NCI-H2171 (cell line): ENCODE results near the gene RANBP3.
"Not testable (repeated sequence)": the region's sequence is repeated elsewhere in the genome, so short reads cannot be mapped to it uniquely, and the experiment has no call there.

Source experiments
- DNase-seq: peaks from one replicate; lab custom pipeline; 2025; lab: John Stamatoyannopoulos, UW

RANBP3 gene

GRCh38 chr19:5977785-5978605 is at the start of gene RANBP3:
Gene RANBP3 (minus strand): TSS chr19:5978140. CDS start chr19:5978082, 58 bp downstream.
- DNase-seq, result peak; percentile 99

- DNase-seq, result no peak
These were observed 48.7 kb upstream of the RANBP3 start for GRCh38 chr19:6026390-6027227.

GRCh38 chr19:6024756-6025155 is 46.8 kb upstream of the RANBP3 start:
- not testable (repeated sequence) for DNase-seq

- DNase-seq, result no peak
These were observed 46.0 kb upstream of the RANBP3 start for GRCh38 chr19:6023936-6024335.

GRCh38 chr19:6023085-6023682 is 45.2 kb upstream of the RANBP3 start:
- no peak for DNase-seq

- no peak for DNase-seq
These were observed 44.7 kb upstream of the RANBP3 start for GRCh38 chr19:6022570-6023064.

GRCh38 chr19:6021878-6022569 is 44.1 kb upstream of the RANBP3 start:
- DNase-seq, result peak; percentile 31

- no peak for DNase-seq
These were observed 43.2 kb upstream of the RANBP3 start for GRCh38 chr19:6020972-6021805.

GRCh38 chr19:6020166-6020882 is 42.4 kb upstream of the RANBP3 start:
- DNase-seq, result no peak

- DNase-seq, result no peak
These were observed 40.8 kb upstream of the RANBP3 start for GRCh38 chr19:6018786-6019185.

GRCh38 chr19:6017576-6017975 is 39.6 kb upstream of the RANBP3 start:
- no peak for DNase-seq

GRCh38 chr19:6015841-6016545 is 38.1 kb upstream of the RANBP3 start:
- DNase-seq, result no peak

GRCh38 chr19:6014551-6015135 is 36.7 kb upstream of the RANBP3 start:
- DNase-seq, result peak; percentile 16

GRCh38 chr19:6012426-6013170 is 34.7 kb upstream of the RANBP3 start:
- no peak for DNase-seq

GRCh38 chr19:6011794-6012193 is 33.9 kb upstream of the RANBP3 start:
- no peak for DNase-seq

- no peak for DNase-seq
These were observed 33.3 kb upstream of the RANBP3 start for GRCh38 chr19:6011206-6011605.

- DNase-seq, result no peak
These were observed 32.2 kb upstream of the RANBP3 start for GRCh38 chr19:6010107-6010506.

- DNase-seq, result no peak
These were observed 29.9 kb upstream of the RANBP3 start for GRCh38 chr19:6007866-6008265.

GRCh38 chr19:6006896-6007295 is 29.0 kb upstream of the RANBP3 start:
- no peak for DNase-seq
